Measurements from ENCODE around the gene VSTM4. TPM values are rescaled to one million over a fixed set of nuclear protein-coding genes. Genes with fewer than 3 reads are reported as not detected.

The VSTM4 gene
- total and polyA plus RNA-seq, 2 donors (not counting 1 experiment from before 2014, with no cell fraction given), result not detected

DNA sequence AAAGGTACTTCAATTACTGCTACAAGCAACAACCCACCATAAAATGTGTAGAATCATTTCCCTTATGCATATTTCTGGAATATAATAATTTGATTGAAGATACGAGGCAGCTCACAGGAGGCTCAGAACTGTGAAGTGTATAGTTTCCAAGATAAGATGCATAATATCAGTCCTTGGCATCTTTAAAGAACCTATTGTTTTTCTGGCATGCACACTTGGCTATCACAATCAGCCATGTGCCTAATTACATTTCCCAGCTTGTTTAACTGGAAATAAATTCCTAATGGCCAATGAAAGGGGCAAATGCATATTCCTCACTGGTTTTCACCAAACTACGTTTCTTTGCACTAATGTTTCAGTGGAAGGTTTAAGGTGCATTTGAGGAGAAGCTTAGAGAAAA, 92.3 kb downstream of the VSTM4 start:
- Histone ChIP-seq H3K27me3 (replicated peaks in 1 of 4; ENCODE audit: control extremely low read depth in 1 of 4, control insufficient read depth in 3 of 4, insufficient read depth in 4 of 4, low read length in 3 of 4) (no peaks in the 10 kb centered on the region), H4K20me1 (ENCODE audit: control insufficient read depth, insufficient read depth, low read length, poor library complexity, severe bottlenecking) (no peaks in the 10 kb centered on the region), H3K79me2 (ENCODE audit: control insufficient read depth, insufficient read depth, low read length) (no peaks in the 10 kb centered on the region), H3K4me2 (replicated peaks; ENCODE audit: low read depth, low read length, poor library complexity, severe bottlenecking) (no peak overlapping the region), H2AFZ (ENCODE audit: insufficient read depth, low read depth, low read length, poor library complexity, severe bottlenecking) (no peak overlapping the region), H3K27ac (ENCODE audit: low read length in 2 of 2) (no peak overlapping the region), H3K4me3 (ENCODE audit: control extremely low read depth in 1 of 5, extremely low read depth in 1 of 5, insufficient read depth in 1 of 5, low read depth in 2 of 5, low read length in 4 of 5) (no peak overlapping the region), H3K36me3 (replicated peaks in 1 of 2; ENCODE audit: control extremely low read depth in 1 of 2, control insufficient read depth in 1 of 2, extremely low read depth in 1 of 2, insufficient read depth in 2 of 2, low read length in 1 of 2) (no peaks in the 10 kb centered on the region), H3K9me3 (ENCODE audit: control extremely low read depth in 1 of 3, control insufficient read depth in 2 of 3, insufficient read depth in 1 of 3, low read length in 2 of 3) (peaks cover 0 to 9% (median 0%) of the 10 kb centered on the region in 3 donors), H3K4me1 (ENCODE audit: control insufficient read depth in 2 of 2, insufficient read depth in 2 of 2, low read length in 2 of 2) (no peaks in the 10 kb centered on the region), H3K9ac (ENCODE audit: low read length) (no peak overlapping the region)
- H3K4me1 Mint-ChIP-seq, result no peaks in the 10 kb centered on the region
- TF ChIP-seq CTCF (IDR thresholded peaks at IDR 0.05) (no peak), EZH2 (IDR thresholded peaks at IDR 0.05; ENCODE audit: borderline replicate concordance, insufficient read depth, low read depth, low read length, poor library complexity, severe bottlenecking) (no peak)
- H3K27ac Mint-ChIP-seq, result no peak overlapping the region
- intact Hi-C loops (cut with micrococcal nuclease), result no loop called here
- H3K9me3 Mint-ChIP-seq (ENCODE audit: insufficient read depth), result no peaks in the 10 kb centered on the region
- DNase-seq, result no peak
- peaks cover 11% of the 10 kb centered on the region for H3K27me3 Mint-ChIP-seq
- WGBS (ENCODE audit: insufficient coverage), result no CpG with 5 or more reads among the region's 2 CpGs
- ChIA-PET POLR2A (no interaction called here), CTCF (interaction anchor here (0.6 kb wide), 1 partner anchor 416 kb away, joined by 3 read pairs; no protein-coding TSS in a partner anchor)
- no peak overlapping the region for H3K4me3 Mint-ChIP-seq
- no peak for ATAC-seq (ENCODE audit: low read depth)

DNA sequence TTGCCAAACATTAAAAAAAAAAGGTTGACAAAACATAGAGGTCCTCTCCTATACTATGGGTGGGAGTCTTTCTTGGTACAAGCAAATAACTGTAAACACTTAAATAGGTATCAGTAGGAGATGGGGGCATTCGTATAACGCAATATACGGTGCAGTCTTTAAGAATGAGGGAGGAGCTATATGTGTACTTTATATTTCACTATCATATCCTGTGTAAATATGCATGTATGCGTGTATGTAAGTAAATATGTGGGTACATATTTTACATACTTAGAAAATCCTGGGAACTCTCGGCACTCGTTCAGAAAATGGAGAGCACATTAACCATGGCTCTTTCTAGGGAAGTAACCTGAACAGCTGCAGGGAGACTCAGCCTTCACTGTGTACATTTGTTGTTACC, 93.6 kb downstream of the VSTM4 start:
- H3K9me3 Mint-ChIP-seq (ENCODE audit: insufficient read depth), result no peaks in the 10 kb centered on the region
- CTCF ChIA-PET, result no interaction called here
- no CpG with 5 or more reads among the region's 6 CpGs for WGBS (ENCODE audit: insufficient coverage)

More for the DNA sequence above, 93.6 kb downstream of the VSTM4 start:
- no peak for TF ChIP-seq CTCF (IDR thresholded peaks at IDR 0.05)
- no peak for TF ChIP-seq EZH2 (IDR thresholded peaks at IDR 0.05; ENCODE audit: borderline replicate concordance, insufficient read depth, low read depth, low read length, poor library complexity, severe bottlenecking)
- Histone ChIP-seq H3K9ac (ENCODE audit: low read length) (no peak overlapping the region), H3K4me2 (replicated peaks; ENCODE audit: low read depth, low read length, poor library complexity, severe bottlenecking) (no peak overlapping the region), H3K9me3 (ENCODE audit: control extremely low read depth in 1 of 3, control insufficient read depth in 2 of 3, insufficient read depth in 1 of 3, low read length in 2 of 3) (peaks cover 0 to 9% (median 0%) of the 10 kb centered on the region in 3 donors), H3K4me1 (ENCODE audit: control insufficient read depth in 2 of 2, insufficient read depth in 2 of 2, low read length in 2 of 2) (no peaks in the 10 kb centered on the region), H3K36me3 (replicated peaks in 1 of 2; ENCODE audit: control extremely low read depth in 1 of 2, control insufficient read depth in 1 of 2, extremely low read depth in 1 of 2, insufficient read depth in 2 of 2, low read length in 1 of 2) (no peaks in the 10 kb centered on the region), H3K79me2 (ENCODE audit: control insufficient read depth, insufficient read depth, low read length) (no peaks in the 10 kb centered on the region), H3K27ac (ENCODE audit: low read length in 2 of 2) (no peak overlapping the region), H2AFZ (ENCODE audit: insufficient read depth, low read depth, low read length, poor library complexity, severe bottlenecking) (no peak overlapping the region), H3K27me3 (replicated peaks in 1 of 4; ENCODE audit: control extremely low read depth in 1 of 4, control insufficient read depth in 3 of 4, insufficient read depth in 4 of 4, low read length in 3 of 4) (peaks cover 0 to 5% (median 1%) of the 10 kb centered on the region in 4 experiments), H4K20me1 (ENCODE audit: control insufficient read depth, insufficient read depth, low read length, poor library complexity, severe bottlenecking) (no peaks in the 10 kb centered on the region), H3K4me3 (ENCODE audit: control extremely low read depth in 1 of 5, extremely low read depth in 1 of 5, insufficient read depth in 1 of 5, low read depth in 2 of 5, low read length in 4 of 5) (no peak overlapping the region)
- no peak overlapping the region for H3K4me3 Mint-ChIP-seq
- DNase-seq (no peak), ATAC-seq (ENCODE audit: low read depth) (no peak)
- H3K27me3 Mint-ChIP-seq, result peaks cover 17% of the 10 kb centered on the region
- intact Hi-C loops (cut with micrococcal nuclease), result no loop called here
- no peak overlapping the region for H3K27ac Mint-ChIP-seq
- H3K4me1 Mint-ChIP-seq, result no peaks in the 10 kb centered on the region
- POLR2A ChIA-PET, result no interaction called here

All from B cell (primary cell).